Astrocyte (in vitro differentiated cells and primary cell): ENCODE results near the gene ZCCHC8. TPM values are rescaled to one million over a fixed set of nuclear protein-coding genes. Genes with fewer than 3 reads are reported as not detected.
"Not testable (repeated sequence)": the region's sequence is repeated elsewhere in the genome, so short reads cannot be mapped to it uniquely, and the experiment has no call there.

Experiments used
- DNase-seq: peaks from one replicate; pipeline ENCODE4 v3.0.0-alpha.2; 2010; ENCODE audit warnings: low read depth
- FAIRE-seq: peaks from 2 replicates; lab custom pipeline; 2011; peaks lifted over from hg19 to GRCh38; lab: Jason Lieb, UNC
- H2AFZ ChIP-seq: 2 replicates; pipeline ENCODE4 v1.6.0; 2012; ENCODE audit warnings: low read depth, low read length, inconsistent platforms
- H3K27ac ChIP-seq: 2 replicates; pipeline ENCODE4 v1.5.1; 2011; ENCODE audit warnings: low read depth, low read length, inconsistent platforms
- H3K27me3 ChIP-seq: 2 replicates; pipeline ENCODE4 v1.6.0; 2011; ENCODE audit warnings: low read length, inconsistent platforms; ENCODE audit not compliant: insufficient read depth
- H3K36me3 ChIP-seq: 2 replicates; pipeline ENCODE4 v1.5.1; 2011; ENCODE audit warnings: low read length, inconsistent platforms; ENCODE audit not compliant: insufficient read depth
- H3K4me1 ChIP-seq: 2 replicates; pipeline ENCODE4 v1.5.1; 2011; ENCODE audit warnings: low read length, inconsistent platforms; ENCODE audit not compliant: insufficient read depth
- H3K4me2 ChIP-seq: 2 replicates; pipeline ENCODE4 v1.6.0; 2012; ENCODE audit warnings: low read length, inconsistent platforms
- H3K4me3 ChIP-seq: 2 replicates; pipeline ENCODE4 v1.5.1; 2011; ENCODE audit warnings: low read depth, mild to moderate bottlenecking, low read length, inconsistent platforms; ENCODE audit not compliant: insufficient read depth
- H3K79me2 ChIP-seq: 2 replicates; pipeline ENCODE4 v1.6.0; 2012; ENCODE audit warnings: mild to moderate bottlenecking, low read length, inconsistent platforms; ENCODE audit not compliant: insufficient read depth
- H3K9ac ChIP-seq: 2 replicates; pipeline ENCODE4 v1.6.0; 2012; ENCODE audit warnings: mild to moderate bottlenecking, low read length, inconsistent platforms
- H3K9me3 ChIP-seq: 2 replicates; pipeline ENCODE4 v1.5.1; 2012; ENCODE audit warnings: low read depth, mild to moderate bottlenecking, low read length, inconsistent platforms; ENCODE audit not compliant: insufficient read depth
- H4K20me1 ChIP-seq: 2 replicates; pipeline ENCODE4 v1.6.0; 2012; ENCODE audit warnings: low read length, inconsistent platforms; ENCODE audit not compliant: insufficient read depth
- H3K27ac Mint-ChIP-seq: one replicate; pipeline ENCODE4 v1.8.0; 2021; ENCODE audit warnings: mild to moderate bottlenecking, mixed read lengths; ENCODE audit not compliant: unreplicated experiment
- H3K27me3 Mint-ChIP-seq: one replicate; pipeline ENCODE4 v1.8.0; 2021; ENCODE audit warnings: low read depth, mixed read lengths; ENCODE audit not compliant: unreplicated experiment
- H3K36me3 Mint-ChIP-seq: one replicate; pipeline ENCODE4 v1.8.0; 2021; ENCODE audit warnings: low read depth, mixed read lengths; ENCODE audit not compliant: unreplicated experiment
- H3K4me1 Mint-ChIP-seq: one replicate; pipeline ENCODE4 v1.8.0; 2021; ENCODE audit warnings: low read depth, mixed read lengths; ENCODE audit not compliant: unreplicated experiment
- H3K4me3 Mint-ChIP-seq: one replicate; pipeline ENCODE4 v1.8.0; 2021; ENCODE audit warnings: mild to moderate bottlenecking, moderate library complexity, mixed read lengths; ENCODE audit not compliant: unreplicated experiment
- H3K9me3 Mint-ChIP-seq: one replicate; pipeline ENCODE4 v1.8.0; 2021; ENCODE audit warnings: mild to moderate bottlenecking, mixed read lengths; ENCODE audit not compliant: unreplicated experiment
- CTCF ChIP-seq: IDR thresholded peaks from 2 replicates; pipeline ENCODE4 v1.5.1; 2011; ENCODE audit warnings: low read depth, mild to moderate bottlenecking, inconsistent platforms, low read length, moderate library complexity; ENCODE audit not compliant: insufficient read depth
- EZH2 ChIP-seq: IDR thresholded peaks from 2 replicates; pipeline ENCODE4 v1.6.1; 2012; ENCODE audit warnings: mild to moderate bottlenecking, low read length, inconsistent platforms; ENCODE audit not compliant: insufficient read depth
- total RNA-seq: library from RNA; stranded (reverse); gene quantifications from 2 replicates; pipeline ENCODE4 v1.2.1, GENCODE V29; 2021

ZCCHC8 gene
- total RNA-seq, 1 donor from 2014 or later = 25.3 TPM

- H3K4me3 Mint-ChIP-seq, H3K4me1 Mint-ChIP-seq, DNase-seq, H3K27ac Mint-ChIP-seq, H3K27me3 ChIP-seq, H2AFZ ChIP-seq, H3K4me3 ChIP-seq, H3K27ac ChIP-seq, H3K36me3 Mint-ChIP-seq, H3K27me3 Mint-ChIP-seq, H3K9me3 ChIP-seq, H3K9ac ChIP-seq, H3K4me2 ChIP-seq, H3K9me3 Mint-ChIP-seq, H3K79me2 ChIP-seq, H4K20me1 ChIP-seq, H3K4me1 ChIP-seq, FAIRE-seq, H3K36me3 ChIP-seq: not testable (repeated sequence)
Measured at GRCh38 chr12:122438822-122439221, 61.9 kb downstream of the ZCCHC8 start.

DNA sequence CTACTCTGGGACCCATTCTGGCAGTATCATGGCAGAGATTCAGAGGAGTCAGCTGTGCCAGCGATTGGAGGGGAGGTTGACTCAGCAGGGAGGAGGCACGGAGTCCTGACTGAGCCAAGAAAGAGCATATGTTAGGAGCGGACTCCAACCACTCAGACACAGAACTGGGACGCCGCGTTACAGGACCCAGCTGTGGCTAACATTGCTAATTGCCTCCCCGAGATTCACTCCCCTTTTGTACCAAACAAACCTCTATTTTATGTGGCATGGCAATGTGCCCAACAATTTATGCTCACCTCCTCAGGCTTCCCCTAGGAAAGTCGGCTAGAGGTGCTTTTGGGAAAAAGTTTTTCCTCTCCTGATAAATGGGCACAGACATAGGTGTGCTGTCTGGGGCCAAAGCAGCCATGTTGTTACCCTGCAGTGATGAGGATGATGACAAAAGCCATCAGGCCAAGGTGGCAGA, 63.0 kb downstream of the ZCCHC8 start:
- no peaks in the 10 kb centered on the region for H3K79me2 ChIP-seq
- H3K4me2 ChIP-seq = peak overlapping the region; percentile 69
- H2AFZ ChIP-seq = peak overlapping the region; percentile 50
- Mint-ChIP-seq H3K27me3 (peaks cover 6% of the 10 kb centered on the region), H3K4me1 (no peaks in the 10 kb centered on the region), H3K4me3 (no peak overlapping the region), H3K36me3 (no peaks in the 10 kb centered on the region), H3K9me3 (no peaks in the 10 kb centered on the region), H3K27ac (no peak overlapping the region)
- no peaks in the 10 kb centered on the region for H3K27me3 ChIP-seq
- no peaks in the 10 kb centered on the region for H3K36me3 ChIP-seq
- H3K9ac ChIP-seq = no peak overlapping the region
- H4K20me1 ChIP-seq = no peaks in the 10 kb centered on the region
- no peak overlapping the region for H3K27ac ChIP-seq
- DNase-seq (peak; percentile 77), FAIRE-seq (no peak)
- TF ChIP-seq CTCF (no peak), EZH2 (no peak)
- H3K4me1 ChIP-seq = peaks cover 5% of the 10 kb centered on the region
- no peaks in the 10 kb centered on the region for H3K9me3 ChIP-seq
- H3K4me3 ChIP-seq = no peak overlapping the region

DNA sequence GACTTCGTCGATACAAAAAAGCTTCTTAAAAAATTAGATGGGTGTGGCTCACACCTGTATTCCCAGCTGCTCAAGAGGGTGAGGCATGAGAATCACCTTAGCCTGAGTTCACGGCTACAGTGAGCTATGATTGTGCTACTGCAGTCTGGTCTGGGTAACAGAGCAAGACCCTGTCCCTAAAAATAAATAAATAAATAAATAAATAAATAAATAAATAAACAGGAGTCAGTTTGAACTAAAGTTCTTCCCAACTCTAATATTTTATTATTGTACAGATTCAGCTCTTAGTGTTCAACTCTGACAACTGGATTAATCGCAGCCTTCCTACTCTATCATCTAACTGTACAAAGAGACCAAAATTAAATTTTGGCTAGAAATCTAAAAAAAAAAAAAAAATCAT, 65.5 kb downstream of the ZCCHC8 start:
- Histone ChIP-seq H3K9ac (no peak overlapping the region), H3K27me3 (no peaks in the 10 kb centered on the region), H4K20me1 (no peaks in the 10 kb centered on the region), H2AFZ (no peak overlapping the region), H3K79me2 (no peaks in the 10 kb centered on the region), H3K27ac (no peak overlapping the region), H3K9me3 (no peaks in the 10 kb centered on the region), H3K4me3 (no peak overlapping the region), H3K4me1 (peaks cover 5% of the 10 kb centered on the region), H3K36me3 (no peaks in the 10 kb centered on the region), H3K4me2 (no peak overlapping the region)
- DNase-seq (no peak), FAIRE-seq (no peak)
- TF ChIP-seq EZH2 = no peak
- TF ChIP-seq CTCF = no peak
- no peaks in the 10 kb centered on the region for H3K36me3 Mint-ChIP-seq
- no peak overlapping the region for H3K27ac Mint-ChIP-seq
- no peaks in the 10 kb centered on the region for H3K9me3 Mint-ChIP-seq
- H3K27me3 Mint-ChIP-seq = peaks cover 6% of the 10 kb centered on the region
- no peaks in the 10 kb centered on the region for H3K4me1 Mint-ChIP-seq
- H3K4me3 Mint-ChIP-seq = no peak overlapping the region

- not testable (repeated sequence) for H3K27me3 ChIP-seq, H3K36me3 Mint-ChIP-seq, H3K36me3 ChIP-seq, H3K4me1 ChIP-seq, H2AFZ ChIP-seq, H3K27ac ChIP-seq, H3K27ac Mint-ChIP-seq, H4K20me1 ChIP-seq, H3K4me3 ChIP-seq, H3K79me2 ChIP-seq, H3K9ac ChIP-seq, H3K9me3 Mint-ChIP-seq, H3K4me2 ChIP-seq, H3K4me1 Mint-ChIP-seq, DNase-seq, H3K4me3 Mint-ChIP-seq, H3K9me3 ChIP-seq, H3K27me3 Mint-ChIP-seq, FAIRE-seq
Measured at GRCh38 chr12:122429043-122429442, 71.7 kb downstream of the ZCCHC8 start.
